Activated CD4-positive, alpha-beta T cell treated with anti-CD3 and anti-CD28 coated beads for 36 hours (primary cell): ENCODE measurements around the gene FOLR2. TPM values are rescaled to one million over a fixed set of nuclear protein-coding genes. Genes with fewer than 3 reads are reported as not detected.
A peak's percentile ranks its signal among the peaks of the same experiment; 100 is the strongest.

Experiments
- ATAC-seq: fragments of 200-7000 bp; cut with Tn5 transposase; one replicate; pipeline ENCODE4 v1.10.0; 2021; ENCODE audit warnings: mild to moderate bottlenecking, moderate library complexity
- CTCF ChIA-PET: fragments of 350-600 bp; sonication (Branson Sonifier 250); formaldehyde crosslinking; loops from one replicate; lab custom pipeline; 2021; ENCODE audit warnings: antibody characterized with exemption; lab: Charles Lee
- POLR2A ChIA-PET: fragments of 350-600 bp; sonication (Branson Sonifier 250); formaldehyde crosslinking; loops from one replicate; lab custom pipeline; 2021; ENCODE audit warnings: antibody characterized with exemption, inconsistent platforms; lab: Charles Lee
- DNase-seq: peaks from one replicate; pipeline ENCODE4 v3.0.0-alpha.2; 2020
- H3K27ac Mint-ChIP-seq: one replicate; pipeline ENCODE4 v1.8.0; 2021; ENCODE audit warnings: mixed read lengths
- H3K27me3 Mint-ChIP-seq: one replicate; pipeline ENCODE4 v1.8.0; 2021; ENCODE audit warnings: mixed read lengths
- H3K36me3 Mint-ChIP-seq: one replicate; pipeline ENCODE4 v1.8.0; 2021; ENCODE audit warnings: low read depth, mixed read lengths
- H3K4me1 Mint-ChIP-seq: one replicate; pipeline ENCODE4 v1.8.0; 2021; ENCODE audit warnings: mixed read lengths
- H3K4me3 Mint-ChIP-seq: one replicate; pipeline ENCODE4 v1.8.0; 2021; ENCODE audit warnings: mild to moderate bottlenecking, moderate library complexity, mixed read lengths
- H3K9me3 Mint-ChIP-seq: one replicate; pipeline ENCODE4 v1.8.0; 2021; ENCODE audit warnings: low read depth, mixed read lengths
- intact Hi-C, 2 experiments: fragments of 100-400 bp; cut with DNase I in 1 of 2; cut with micrococcal nuclease in 1 of 2; formaldehyde crosslinking; loops; one replicate each; pipeline versions ENCODE4 v1.14.2 to v1.15.1; 2022 to 2024; cut with DNase I, micrococcal nuclease
- total RNA-seq, 2 experiments: library from RNA; stranded (reverse); gene quantifications; one replicate each; pipeline ENCODE4 v1.2.3, GENCODE V29; 2021

Gene FOLR2
- total RNA-seq, 2 experiments from 2014 or later = not detected

GRCh38 chr11:72208281-72208680, 8.3 kb upstream of the FOLR2 start:
- POLR2A ChIA-PET = no interaction called here
- ATAC-seq = no peak
- no peaks in the 10 kb centered on the region for H3K4me1 Mint-ChIP-seq
- H3K27me3 Mint-ChIP-seq = peaks cover 13% of the 10 kb centered on the region
- no peak for DNase-seq
- peaks cover 5% of the 10 kb centered on the region for H3K36me3 Mint-ChIP-seq
- H3K9me3 Mint-ChIP-seq = peaks cover 14% of the 10 kb centered on the region
- H3K4me3 Mint-ChIP-seq = no peak overlapping the region
- intact Hi-C loops = no loop called here
- no peak overlapping the region for H3K27ac Mint-ChIP-seq
- CTCF ChIA-PET = no interaction called here

- POLR2A ChIA-PET = no interaction called here
- CTCF ChIA-PET = no interaction called here
- ATAC-seq = no peak
- no peak for DNase-seq
- Mint-ChIP-seq H3K4me3 (no peak overlapping the region), H3K27me3 (peaks cover 13% of the 10 kb centered on the region), H3K36me3 (peaks cover 5% of the 10 kb centered on the region), H3K9me3 (peaks cover 14% of the 10 kb centered on the region), H3K4me1 (no peaks in the 10 kb centered on the region), H3K27ac (no peak overlapping the region)
- intact Hi-C loops = no loop called here
Measured at GRCh38 chr11:72209101-72209500, 7.5 kb upstream of the FOLR2 start.

GRCh38 chr11:72217841-72218240, 1.2 kb downstream of the FOLR2 start:
- DNase-seq = no peak
- Mint-ChIP-seq H3K4me3 (no peak overlapping the region), H3K36me3 (no peaks in the 10 kb centered on the region), H3K9me3 (no peaks in the 10 kb centered on the region), H3K4me1 (peaks cover 7% of the 10 kb centered on the region), H3K27ac (no peak overlapping the region), H3K27me3 (peaks cover 19% of the 10 kb centered on the region)
- no peak for ATAC-seq
- ChIA-PET CTCF (interaction anchor here (0.7 to 1.1 kb wide), 2 partner anchors 18 to 38 kb away, joined by 3 to 4 read pairs; no protein-coding TSS in a partner anchor), POLR2A (no interaction called here)
- intact Hi-C loops = no loop called here

- CTCF ChIA-PET = interaction anchor here (0.7 to 1.1 kb wide), 2 partner anchors 18 to 38 kb away, joined by 3 to 4 read pairs; no protein-coding TSS in a partner anchor
- POLR2A ChIA-PET = no interaction called here
- no peak for ATAC-seq
- H3K27ac Mint-ChIP-seq = no peak overlapping the region
- H3K4me1 Mint-ChIP-seq = peaks cover 7% of the 10 kb centered on the region
- peaks cover 19% of the 10 kb centered on the region for H3K27me3 Mint-ChIP-seq
- H3K4me3 Mint-ChIP-seq = no peak overlapping the region
- H3K9me3 Mint-ChIP-seq = no peaks in the 10 kb centered on the region
- no peaks in the 10 kb centered on the region for H3K36me3 Mint-ChIP-seq
- DNase-seq = no peak
- intact Hi-C loops = no loop called here
Measured at GRCh38 chr11:72218251-72218745, 1.7 kb downstream of the FOLR2 start.

GRCh38 chr11:72220696-72221363, 4.2 kb downstream of the FOLR2 start:
- POLR2A ChIA-PET = no interaction called here
- CTCF ChIA-PET = interaction anchor here (1.6 to 1.7 kb wide), 2 partner anchors 45 to 210 kb away, joined by 5 to 7 read pairs; no protein-coding TSS in a partner anchor
- H3K27me3 Mint-ChIP-seq = peaks cover 10% of the 10 kb centered on the region
- no peak overlapping the region for H3K27ac Mint-ChIP-seq
- peaks cover 13% of the 10 kb centered on the region for H3K4me1 Mint-ChIP-seq
- intact Hi-C loops = loop anchor here (5.0 kb wide), 4 partner anchors 51 to 309 kb away; partner anchors contain the start of gene CLPB (in 1 of the 2)
- ATAC-seq (no peak), DNase-seq (no peak)
- no peaks in the 10 kb centered on the region for H3K36me3 Mint-ChIP-seq
- no peaks in the 10 kb centered on the region for H3K9me3 Mint-ChIP-seq
- no peak overlapping the region for H3K4me3 Mint-ChIP-seq

- Mint-ChIP-seq H3K36me3 (no peaks in the 10 kb centered on the region), H3K27me3 (peaks cover 8% of the 10 kb centered on the region), H3K9me3 (no peaks in the 10 kb centered on the region), H3K4me3 (no peak overlapping the region), H3K27ac (no peak overlapping the region), H3K4me1 (peaks cover 16% of the 10 kb centered on the region)
- ChIA-PET CTCF (interaction anchor here (0.8 to 1.7 kb wide), 4 partner anchors 17 to 209 kb away, joined by 3 to 8 read pairs (median 6); no protein-coding TSS in a partner anchor), POLR2A (no interaction called here)
- ATAC-seq = no peak
- DNase-seq = no peak
- intact Hi-C loops = loop anchor here (2.0 to 5.0 kb wide), 6 partner anchors 51 to 1155 kb away; partner anchors contain the start of genes CLPB (in 1 of the 2) and RELT (in 1 of the 2)
Measured at GRCh38 chr11:72221386-72222075, 4.9 kb downstream of the FOLR2 start.

GRCh38 chr11:72222106-72222891, 5.7 kb downstream of the FOLR2 start:
- Mint-ChIP-seq H3K36me3 (no peaks in the 10 kb centered on the region), H3K27ac (peak overlapping the region; percentile 80), H3K9me3 (no peaks in the 10 kb centered on the region), H3K4me3 (peak overlapping the region; percentile 96), H3K27me3 (peaks cover 5% of the 10 kb centered on the region), H3K4me1 (peaks cover 16% of the 10 kb centered on the region)
- POLR2A ChIA-PET = no interaction called here
- ATAC-seq (no peak), DNase-seq (no peak)
- intact Hi-C loops = loop anchor here (2.0 to 5.0 kb wide), 6 partner anchors 50 to 1155 kb away; partner anchors contain the start of genes CLPB (in 1 of the 2) and RELT (in 1 of the 2)
- CTCF ChIA-PET = interaction anchor here (0.8 to 1.7 kb wide), 7 partner anchors 12 to 209 kb away, joined by 3 to 8 read pairs (median 4); no protein-coding TSS in a partner anchor

- no peaks in the 10 kb centered on the region for H3K9me3 Mint-ChIP-seq
- peaks cover 3% of the 10 kb centered on the region for H3K27me3 Mint-ChIP-seq
- ChIA-PET POLR2A (interaction anchor here (0.9 to 1.0 kb wide), 3 partner anchors 15 to 295 kb away, joined by 3 to 4 read pairs (median 3); partner anchors contain the start of gene XNDC1N), CTCF (interaction anchor here (0.6 to 1.7 kb wide), 10 partner anchors 12 to 917 kb away, joined by 3 to 8 read pairs (median 3); partner anchors contain the start of gene ANAPC15)
- intact Hi-C loops = loop anchor here (1.0 to 5.0 kb wide), 16 partner anchors 15 to 1154 kb away; partner anchors contain the start of genes CLPB (in 2 of the 2), LRRC51 (in 2 of the 2), NUMA1 (in 2 of the 2) and ANAPC15 (in 1 of the 2)
- peak overlapping the region; percentile 80 for H3K27ac Mint-ChIP-seq
- no peaks in the 10 kb centered on the region for H3K36me3 Mint-ChIP-seq
- peaks cover 16% of the 10 kb centered on the region for H3K4me1 Mint-ChIP-seq
- ATAC-seq (peak; percentile 80), DNase-seq (peak; percentile 96)
- peak overlapping the region; percentile 96 for H3K4me3 Mint-ChIP-seq
Measured at GRCh38 chr11:72222907-72223614, 6.5 kb downstream of the FOLR2 start.

GRCh38 chr11:72223615-72224563, 7.3 kb downstream of the FOLR2 start:
- Mint-ChIP-seq H3K4me3 (peak overlapping the region; percentile 96), H3K27me3 (no peaks in the 10 kb centered on the region)
- CTCF ChIA-PET = interaction anchor here (0.6 to 1.7 kb wide), 8 partner anchors 13 to 916 kb away, joined by 3 to 8 read pairs (median 4); partner anchors contain the start of gene ANAPC15

More at GRCh38 chr11:72223615-72224563, 7.3 kb downstream of the FOLR2 start:
- POLR2A ChIA-PET = interaction anchor here (0.9 to 1.0 kb wide), 3 partner anchors 14 to 296 kb away, joined by 3 to 4 read pairs (median 3); partner anchors contain the start of gene XNDC1N
- Mint-ChIP-seq H3K27ac (peak overlapping the region; percentile 87), H3K36me3 (peaks cover 3% of the 10 kb centered on the region), H3K4me1 (peaks cover 16% of the 10 kb centered on the region), H3K9me3 (no peaks in the 10 kb centered on the region)
- intact Hi-C loops = loop anchor here (1.0 to 5.0 kb wide), 17 partner anchors 14 to 1153 kb away; partner anchors contain the start of genes CLPB (in 2 of the 2), LRRC51 (in 2 of the 2), NUMA1 (in 2 of the 2) and ANAPC15 (in 1 of the 2)
- DNase-seq (peak; percentile 79), ATAC-seq (peak; percentile 51)
